ENCODE measurements around the gene NUP188. TPM values are rescaled to one million over a fixed set of nuclear protein-coding genes. Genes with fewer than 3 reads are reported as not detected.
"Not testable (repeated sequence)": the region's sequence is repeated elsewhere in the genome, so short reads cannot be mapped to it uniquely, and the experiment has no call there.

The NUP188 gene
- total and polyA plus RNA-seq, 4 donors, result 30.3 to 43.6 (median 32.5) TPM

DNA sequence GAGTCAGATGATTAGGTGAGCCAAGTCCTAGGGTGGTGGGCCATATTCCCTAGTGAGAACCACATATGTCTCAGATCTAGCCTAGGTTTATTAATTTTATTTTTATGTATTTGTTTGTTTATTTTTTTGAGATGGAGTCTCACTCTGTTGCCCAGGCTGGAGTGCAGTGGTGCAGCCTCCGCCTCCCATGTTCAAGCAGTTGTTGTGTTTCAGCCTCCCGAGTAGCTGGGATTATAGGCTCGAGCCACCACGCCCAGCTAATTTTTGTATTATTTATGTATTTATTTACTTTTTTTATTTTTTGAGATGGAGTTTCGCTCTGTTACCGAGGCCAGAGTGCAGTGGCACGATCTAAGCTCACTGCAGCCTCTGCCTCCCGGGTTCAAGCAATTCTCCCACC is 36.0 kb downstream of the NUP188 start:
- 100% methylated on average over 4 of the region's 8 CpGs for WGBS (ENCODE audit: insufficient coverage)
- no peak overlapping the region for H3K4me3 ChIP-seq (ENCODE audit: low read depth, low read length)
- no peak overlapping the region for H3K27ac ChIP-seq (ENCODE audit: low read depth, low read length)
- DNase-seq (ENCODE audit: low read depth in 4 of 6, low spot score in 6 of 6), result no peak
- peaks cover 66% of the 10 kb centered on the region for H3K36me3 ChIP-seq (ENCODE audit: control insufficient read depth, insufficient read depth, low read length)
- H3K4me1 ChIP-seq (ENCODE audit: control insufficient read depth, insufficient read depth, low read length), result no peaks in the 10 kb centered on the region
- no peaks in the 10 kb centered on the region for H3K27me3 ChIP-seq (ENCODE audit: control insufficient read depth, insufficient read depth, low read length)
- no peaks in the 10 kb centered on the region for H3K9me3 ChIP-seq (ENCODE audit: control insufficient read depth, insufficient read depth, low read length)

DNA sequence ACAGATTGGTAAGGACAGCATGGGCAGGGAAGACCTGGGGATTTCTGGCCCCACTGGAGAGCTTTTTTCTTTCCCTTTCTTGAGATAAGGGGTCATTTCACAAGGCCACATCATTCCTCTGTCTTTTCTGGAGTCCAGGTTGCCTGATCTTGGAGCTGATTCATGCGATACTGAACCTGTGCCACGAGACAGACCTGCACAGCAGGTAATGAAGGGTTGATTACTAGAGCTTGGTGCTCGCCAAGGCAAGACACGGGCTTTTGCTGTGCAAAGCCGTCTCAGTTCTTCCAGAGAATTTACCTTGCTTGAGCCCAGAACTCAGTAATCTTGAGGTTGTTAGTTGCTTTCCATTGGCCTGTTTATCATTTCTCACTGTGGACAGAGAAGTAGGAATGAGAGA is 39.2 kb downstream of the NUP188 start:
- H3K4me3 ChIP-seq (ENCODE audit: low read depth, low read length), result no peak overlapping the region
- peaks cover 77% of the 10 kb centered on the region for H3K36me3 ChIP-seq (ENCODE audit: control insufficient read depth, insufficient read depth, low read length)
- no peak overlapping the region for H3K27ac ChIP-seq (ENCODE audit: low read depth, low read length)
- H3K27me3 ChIP-seq (ENCODE audit: control insufficient read depth, insufficient read depth, low read length), result no peaks in the 10 kb centered on the region
- no peaks in the 10 kb centered on the region for H3K9me3 ChIP-seq (ENCODE audit: control insufficient read depth, insufficient read depth, low read length)
- DNase-seq (ENCODE audit: low read depth in 4 of 6, low spot score in 6 of 6), result no peak
- WGBS (ENCODE audit: insufficient coverage), result 95% methylated on average over 4 of the region's 5 CpGs
- no peaks in the 10 kb centered on the region for H3K4me1 ChIP-seq (ENCODE audit: control insufficient read depth, insufficient read depth, low read length)

DNA sequence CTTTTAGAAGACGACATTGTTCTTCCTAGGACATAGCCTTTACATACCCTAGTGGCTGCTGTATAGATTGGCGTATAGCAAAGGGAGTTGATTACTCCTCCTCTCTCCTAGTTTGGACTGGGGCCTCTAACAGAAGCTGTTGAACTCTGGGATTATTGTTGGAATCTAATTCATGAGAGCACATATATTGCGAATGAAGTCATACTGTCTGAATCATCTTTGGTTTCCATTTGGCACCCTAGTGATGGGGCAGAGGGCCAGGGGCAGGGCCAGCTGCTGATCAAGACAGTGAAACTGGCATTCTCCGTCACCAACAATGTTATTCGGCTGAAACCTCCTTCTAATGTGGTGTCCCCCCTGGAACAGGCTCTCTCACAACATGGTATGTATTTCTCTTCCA is 40.3 kb downstream of the NUP188 start:
- no peak for DNase-seq (ENCODE audit: low read depth in 4 of 6, low spot score in 6 of 6)
- 100% methylated on average over 3 of the region's 5 CpGs for WGBS (ENCODE audit: insufficient coverage)
- Histone ChIP-seq H3K27ac (ENCODE audit: low read depth, low read length) (no peak overlapping the region), H3K27me3 (ENCODE audit: control insufficient read depth, insufficient read depth, low read length) (no peaks in the 10 kb centered on the region), H3K4me1 (ENCODE audit: control insufficient read depth, insufficient read depth, low read length) (no peaks in the 10 kb centered on the region), H3K36me3 (ENCODE audit: control insufficient read depth, insufficient read depth, low read length) (peaks cover 75% of the 10 kb centered on the region), H3K9me3 (ENCODE audit: control insufficient read depth, insufficient read depth, low read length) (no peaks in the 10 kb centered on the region), H3K4me3 (ENCODE audit: low read depth, low read length) (no peak overlapping the region)

DNA sequence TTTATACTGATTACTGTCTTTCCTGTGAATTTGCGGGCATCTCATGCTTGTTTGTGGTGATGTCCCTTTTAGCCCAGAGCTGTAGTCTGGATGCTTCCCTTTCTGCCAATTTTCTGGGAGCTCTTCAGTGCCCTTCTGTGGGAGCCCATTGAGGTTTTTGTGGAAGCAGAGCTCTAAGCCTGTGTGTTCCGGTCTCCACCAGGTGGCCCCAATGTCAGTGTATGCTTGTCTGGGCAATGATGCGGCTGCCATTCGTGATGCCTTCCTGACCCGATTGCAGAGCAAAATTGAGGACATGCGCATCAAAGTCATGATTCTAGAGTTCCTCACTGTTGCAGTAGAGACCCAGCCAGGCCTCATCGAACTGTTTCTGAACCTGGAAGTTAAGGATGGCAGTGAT is 45.5 kb downstream of the NUP188 start:
- Histone ChIP-seq H3K27me3 (ENCODE audit: control insufficient read depth, insufficient read depth, low read length) (no peaks in the 10 kb centered on the region), H3K36me3 (ENCODE audit: control insufficient read depth, insufficient read depth, low read length) (peaks cover 79% of the 10 kb centered on the region), H3K27ac (ENCODE audit: low read depth, low read length) (no peak overlapping the region), H3K4me3 (ENCODE audit: low read depth, low read length) (no peak overlapping the region), H3K4me1 (ENCODE audit: control insufficient read depth, insufficient read depth, low read length) (no peaks in the 10 kb centered on the region), H3K9me3 (ENCODE audit: control insufficient read depth, insufficient read depth, low read length) (no peaks in the 10 kb centered on the region)
- WGBS (ENCODE audit: insufficient coverage), result 75% methylated on average over 7 of the region's 7 CpGs
- DNase-seq (ENCODE audit: low read depth in 4 of 6, low spot score in 6 of 6), result peak in 3 of 6 donors; percentile 5 to 33 (median 17)

DNA sequence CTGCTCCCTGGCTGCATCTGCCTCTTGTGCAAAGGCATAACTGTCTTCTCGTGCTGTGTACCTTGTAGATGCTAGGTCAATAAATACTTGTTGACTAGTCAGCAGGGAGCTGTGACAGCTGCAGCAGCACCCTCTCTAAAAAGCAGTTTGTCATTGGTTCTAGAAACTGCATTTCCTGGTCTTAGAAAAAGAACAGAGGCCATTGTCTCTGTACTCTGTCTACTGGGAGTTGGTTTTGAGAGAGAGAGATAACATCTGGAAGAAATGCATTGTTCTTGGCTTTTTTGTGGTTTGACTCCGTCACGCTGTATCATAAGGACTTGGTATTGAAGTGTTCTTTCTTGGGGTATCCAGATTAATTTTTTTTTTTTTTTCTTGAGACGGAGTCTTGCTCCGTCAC is 48.3 kb downstream of the NUP188 start:
- no peak overlapping the region for H3K27ac ChIP-seq (ENCODE audit: low read depth, low read length)
- H3K36me3 ChIP-seq (ENCODE audit: control insufficient read depth, insufficient read depth, low read length), result peaks cover 85% of the 10 kb centered on the region
- no peak for DNase-seq (ENCODE audit: low read depth in 4 of 6, low spot score in 6 of 6)
- no peaks in the 10 kb centered on the region for H3K27me3 ChIP-seq (ENCODE audit: control insufficient read depth, insufficient read depth, low read length)
- H3K9me3 ChIP-seq (ENCODE audit: control insufficient read depth, insufficient read depth, low read length), result no peaks in the 10 kb centered on the region
- WGBS (ENCODE audit: insufficient coverage), result 88% methylated on average over 4 of the region's 5 CpGs
- H3K4me1 ChIP-seq (ENCODE audit: control insufficient read depth, insufficient read depth, low read length), result no peaks in the 10 kb centered on the region
- no peak overlapping the region for H3K4me3 ChIP-seq (ENCODE audit: low read depth, low read length)

DNA sequence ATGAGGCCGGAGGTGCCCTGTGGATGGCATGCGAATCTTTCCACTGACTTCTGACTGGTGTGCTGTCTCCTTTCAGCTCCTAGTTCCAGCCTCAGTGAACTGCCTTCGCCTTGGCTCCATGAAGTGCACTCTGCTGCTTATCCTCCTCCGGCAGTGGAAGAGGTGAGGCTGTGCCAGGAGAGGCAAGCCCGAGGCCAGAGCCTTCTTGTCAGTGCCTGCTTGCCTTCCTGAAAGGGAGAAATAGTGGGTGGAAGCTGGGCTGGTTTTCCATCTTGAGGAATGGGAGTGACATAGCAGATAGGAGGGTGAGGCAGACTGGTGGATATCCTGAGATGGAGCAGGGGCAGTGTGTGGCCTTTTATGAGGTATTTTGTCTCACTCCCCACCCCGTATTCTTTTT is 51.0 kb downstream of the NUP188 start:
- Histone ChIP-seq H3K9me3 (ENCODE audit: control insufficient read depth, insufficient read depth, low read length) (no peaks in the 10 kb centered on the region), H3K4me3 (ENCODE audit: low read depth, low read length) (no peak overlapping the region), H3K27me3 (ENCODE audit: control insufficient read depth, insufficient read depth, low read length) (no peaks in the 10 kb centered on the region), H3K36me3 (ENCODE audit: control insufficient read depth, insufficient read depth, low read length) (peaks cover 90% of the 10 kb centered on the region), H3K4me1 (ENCODE audit: control insufficient read depth, insufficient read depth, low read length) (no peaks in the 10 kb centered on the region), H3K27ac (ENCODE audit: low read depth, low read length) (no peak overlapping the region)
- WGBS (ENCODE audit: insufficient coverage), result 91% methylated on average over 5 of the region's 6 CpGs
- no peak for DNase-seq (ENCODE audit: low read depth in 4 of 6, low spot score in 6 of 6)

DNA sequence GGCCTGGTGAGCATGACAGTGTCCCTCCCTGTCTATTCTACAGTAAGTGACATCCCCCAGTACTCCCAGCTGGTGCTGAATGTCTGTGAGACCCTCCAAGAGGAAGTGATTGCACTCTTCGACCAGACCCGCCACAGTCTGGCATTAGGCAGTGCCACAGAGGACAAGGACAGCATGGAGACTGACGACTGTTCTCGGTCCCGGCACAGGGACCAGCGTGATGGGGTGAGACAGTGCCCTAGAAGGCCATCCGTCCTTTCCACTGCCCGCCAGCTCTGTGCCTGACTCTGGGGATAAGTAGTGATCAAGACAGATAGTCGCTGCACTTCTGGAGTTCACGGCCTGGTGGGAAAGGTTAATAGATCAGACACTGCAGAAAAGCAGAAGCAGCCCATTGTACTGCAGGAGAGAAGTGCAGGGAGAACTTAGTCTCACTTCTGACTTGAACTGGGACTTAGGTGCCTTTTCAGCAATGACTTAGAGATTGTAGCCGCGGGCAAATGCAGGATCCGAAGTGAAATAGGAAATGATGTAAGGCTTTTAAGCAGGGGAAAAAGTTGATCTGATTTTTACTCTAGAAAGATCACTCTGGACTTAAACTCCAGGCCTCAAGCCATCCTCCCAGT is 52.2 kb downstream of the NUP188 start:
- H3K4me3 ChIP-seq (ENCODE audit: low read depth, low read length), result no peak overlapping the region
- no peaks in the 10 kb centered on the region for H3K9me3 ChIP-seq (ENCODE audit: control insufficient read depth, insufficient read depth, low read length)
- no peak overlapping the region for H3K27ac ChIP-seq (ENCODE audit: low read depth, low read length)
- no peaks in the 10 kb centered on the region for H3K27me3 ChIP-seq (ENCODE audit: control insufficient read depth, insufficient read depth, low read length)
- peaks cover 91% of the 10 kb centered on the region for H3K36me3 ChIP-seq (ENCODE audit: control insufficient read depth, insufficient read depth, low read length)
- WGBS (ENCODE audit: insufficient coverage), result 86% methylated on average over 10 of the region's 13 CpGs
- no peak for DNase-seq (ENCODE audit: low read depth in 4 of 6, low spot score in 6 of 6)
- no peaks in the 10 kb centered on the region for H3K4me1 ChIP-seq (ENCODE audit: control insufficient read depth, insufficient read depth, low read length)

DNA sequence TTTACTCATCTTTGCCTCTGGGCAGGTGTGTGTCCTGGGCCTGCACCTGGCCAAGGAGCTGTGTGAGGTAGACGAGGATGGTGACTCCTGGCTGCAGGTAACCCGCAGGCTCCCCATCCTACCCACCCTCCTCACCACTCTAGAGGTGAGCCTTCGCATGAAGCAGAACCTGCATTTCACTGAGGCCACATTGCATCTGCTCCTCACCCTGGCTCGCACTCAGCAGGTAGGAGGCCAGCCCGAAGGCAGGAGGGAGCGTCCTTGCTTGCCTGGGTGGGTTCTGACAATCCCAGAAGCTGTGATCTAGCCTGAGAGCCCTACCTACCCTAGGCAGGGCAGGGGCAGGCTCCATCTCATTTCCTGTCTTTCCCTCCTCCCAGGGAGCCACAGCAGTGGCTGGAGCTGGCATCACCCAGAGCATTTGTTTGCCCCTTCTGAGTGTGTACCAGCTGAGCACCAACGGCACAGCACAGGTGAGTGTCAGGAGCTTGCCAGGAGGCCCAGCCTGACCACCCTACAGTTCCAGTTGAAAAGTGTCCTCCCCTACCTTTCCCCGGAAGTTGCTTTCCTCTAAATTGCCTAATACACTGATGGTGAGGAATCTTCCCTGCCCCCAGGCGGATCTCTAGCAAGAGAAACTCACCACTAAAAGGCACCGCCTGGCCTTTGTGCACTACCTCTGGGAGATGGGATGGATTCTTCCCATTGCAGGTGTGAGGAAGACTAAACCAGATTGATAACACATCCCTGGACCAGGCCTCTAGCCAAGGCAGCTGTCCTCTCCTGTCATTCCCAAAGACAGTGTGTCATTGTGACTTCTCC is 54.2 kb downstream of the NUP188 start:
- H3K27ac ChIP-seq (ENCODE audit: low read depth, low read length), result no peak overlapping the region
- no peak for DNase-seq (ENCODE audit: low read depth in 4 of 6, low spot score in 6 of 6)
- no peak overlapping the region for H3K4me3 ChIP-seq (ENCODE audit: low read depth, low read length)
- H3K9me3 ChIP-seq (ENCODE audit: control insufficient read depth, insufficient read depth, low read length), result no peaks in the 10 kb centered on the region
- H3K4me1 ChIP-seq (ENCODE audit: control insufficient read depth, insufficient read depth, low read length), result peaks cover 10% of the 10 kb centered on the region
- 98% methylated on average over 7 of the region's 10 CpGs for WGBS (ENCODE audit: insufficient coverage)
- peaks cover 95% of the 10 kb centered on the region for H3K36me3 ChIP-seq (ENCODE audit: control insufficient read depth, insufficient read depth, low read length)
- no peaks in the 10 kb centered on the region for H3K27me3 ChIP-seq (ENCODE audit: control insufficient read depth, insufficient read depth, low read length)

DNA sequence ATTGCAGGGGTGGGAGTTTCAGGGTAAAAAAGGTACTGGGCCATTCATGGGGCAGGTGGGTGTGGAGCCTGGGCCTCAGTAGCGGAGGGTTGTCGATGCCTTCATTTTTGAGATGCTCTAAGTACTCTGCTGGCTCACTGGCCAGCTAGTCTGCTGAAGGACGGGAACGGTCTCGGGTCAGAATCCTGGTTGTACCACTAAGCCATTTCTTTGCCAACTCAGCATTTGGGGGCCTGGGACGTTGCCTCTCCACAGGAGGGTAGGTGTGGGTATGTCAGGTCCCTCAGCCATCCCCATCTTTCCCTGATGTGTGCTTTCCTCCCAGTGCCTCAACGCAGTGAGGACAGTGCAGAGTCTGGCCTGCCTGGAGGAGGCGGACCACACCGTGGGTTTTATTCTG is 55.5 kb downstream of the NUP188 start:
- no peaks in the 10 kb centered on the region for H3K27me3 ChIP-seq (ENCODE audit: control insufficient read depth, insufficient read depth, low read length)
- no peak for DNase-seq (ENCODE audit: low read depth in 4 of 6, low spot score in 6 of 6)
- H3K4me1 ChIP-seq (ENCODE audit: control insufficient read depth, insufficient read depth, low read length), result peaks cover 16% of the 10 kb centered on the region
- H3K36me3 ChIP-seq (ENCODE audit: control insufficient read depth, insufficient read depth, low read length), result peaks cover 97% of the 10 kb centered on the region
- 94% methylated on average over 9 of the region's 9 CpGs for WGBS (ENCODE audit: insufficient coverage)
- no peak overlapping the region for H3K4me3 ChIP-seq (ENCODE audit: low read depth, low read length)
- H3K9me3 ChIP-seq (ENCODE audit: control insufficient read depth, insufficient read depth, low read length), result no peaks in the 10 kb centered on the region
- no peak overlapping the region for H3K27ac ChIP-seq (ENCODE audit: low read depth, low read length)

DNA sequence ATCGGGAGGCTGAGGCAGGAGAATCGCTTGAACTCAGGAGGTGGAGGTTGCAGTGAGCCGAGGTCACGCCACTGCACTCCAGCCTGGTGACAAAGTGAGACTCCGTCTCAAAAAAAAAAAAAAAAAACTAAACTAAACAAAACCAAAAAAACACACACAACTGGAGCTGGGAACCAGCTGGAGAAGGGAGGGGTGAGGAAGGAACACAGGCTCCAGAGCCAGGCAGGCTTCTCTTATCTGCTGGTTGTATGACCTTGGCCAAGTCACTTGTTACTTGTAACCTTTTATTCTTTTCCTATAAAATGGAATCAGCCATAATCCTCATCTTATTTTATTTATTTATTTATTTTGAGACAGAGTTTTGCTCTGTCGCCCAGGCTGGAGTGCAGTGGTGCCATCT is 56.7 kb downstream of the NUP188 start:
- H3K9me3 ChIP-seq (ENCODE audit: control insufficient read depth, insufficient read depth, low read length); H3K27me3 ChIP-seq (ENCODE audit: control insufficient read depth, insufficient read depth, low read length); H3K27ac ChIP-seq (ENCODE audit: low read depth, low read length); DNase-seq (ENCODE audit: low read depth in 4 of 6, low spot score in 6 of 6); H3K4me3 ChIP-seq (ENCODE audit: low read depth, low read length): not testable (repeated sequence)
- Histone ChIP-seq H3K36me3 (ENCODE audit: control insufficient read depth, insufficient read depth, low read length) (peaks cover 97% of the 10 kb centered on the region), H3K4me1 (ENCODE audit: control insufficient read depth, insufficient read depth, low read length) (peaks cover 16% of the 10 kb centered on the region)
- 100% methylated on average over 2 of the region's 6 CpGs for WGBS (ENCODE audit: insufficient coverage)
